MCF 10A (cell line): ENCODE measurements around the gene CSK. TPM values are rescaled to one million over a fixed set of nuclear protein-coding genes. Genes with fewer than 3 reads are reported as not detected.

Experiments
- BruUV-seq: library from RNA; stranded (reverse); fragments of 400-500 nt; replicated peaks from 2 replicates; lab custom pipeline; 2021; lab: Mats Ljungman, UMichigan
- CTCF ChIA-PET: fragments of 300-600 bp; sonication (Branson Sonifier 250); formaldehyde crosslinking; extraction: SDS; loops from one replicate; lab custom pipeline; 2021; ENCODE audit warnings: antibody characterized with exemption, inconsistent platforms; lab: Yijun Ruan, JAX
- POLR2A ChIA-PET: fragments of 300-600, 350-650 bp; sonication (Branson Sonifier 250); formaldehyde crosslinking; extraction: SDS; loops from one replicate; lab custom pipeline; 2020; ENCODE audit warnings: antibody characterized with exemption, inconsistent platforms; lab: Yijun Ruan, JAX
- DNase-seq: peaks from one replicate; pipeline ENCODE4 v3.0.0-alpha.2; 2018; ENCODE audit not compliant: unreplicated experiment
- H3K27ac Mint-ChIP-seq: one replicate; pipeline ENCODE4 v1.8.0; 2022; ENCODE audit warnings: mild to moderate bottlenecking, low read depth, mixed read lengths; ENCODE audit not compliant: unreplicated experiment
- H3K27me3 Mint-ChIP-seq: one replicate; pipeline ENCODE4 v1.8.0; 2022; ENCODE audit warnings: mixed read lengths; ENCODE audit not compliant: insufficient read depth, unreplicated experiment
- H3K36me3 Mint-ChIP-seq: one replicate; pipeline ENCODE4 v1.8.0; 2022; ENCODE audit warnings: mild to moderate bottlenecking, moderate library complexity, mixed read lengths; ENCODE audit not compliant: insufficient read depth, unreplicated experiment
- H3K4me1 Mint-ChIP-seq: one replicate; pipeline ENCODE4 v1.8.0; 2022; ENCODE audit warnings: mixed read lengths; ENCODE audit not compliant: insufficient read depth, unreplicated experiment
- H3K4me3 Mint-ChIP-seq: one replicate; pipeline ENCODE4 v1.8.0; 2022; ENCODE audit warnings: mild to moderate bottlenecking, moderate library complexity, mixed read lengths; ENCODE audit not compliant: unreplicated experiment
- H3K9me3 Mint-ChIP-seq: one replicate; pipeline ENCODE4 v1.8.0; 2022; ENCODE audit warnings: mixed read lengths; ENCODE audit not compliant: unreplicated experiment
- CTCF ChIP-seq: fragments of 200-600 bp; IDR thresholded peaks from one replicate; pipeline ENCODE4 v1.8.0; 2022; ENCODE audit warnings: antibody characterized with exemption, mild to moderate bottlenecking; ENCODE audit not compliant: unreplicated experiment
- intact Hi-C: fragments of 100-400 bp; cut with micrococcal nuclease; formaldehyde crosslinking; loops from 2 replicates; pipeline ENCODE4 v1.14.1; 2022
- total RNA-seq: library from RNA; stranded (reverse); gene quantifications from 2 replicates; pipeline ENCODE4 v1.2.3, GENCODE V29; 2022

The CSK gene
- total RNA-seq, 1 experiment from 2014 or later = 65.3 TPM

- intact Hi-C loops = no loop called here
- H3K27ac Mint-ChIP-seq = no peak overlapping the region
- H3K36me3 Mint-ChIP-seq = no peaks in the 10 kb centered on the region
- no TSS peak for BruUV-seq
- CTCF ChIA-PET = interaction anchor here (0.5 to 1.1 kb wide), 3 partner anchors 17 to 75 kb away, joined by 3 to 4 read pairs (median 4); partner anchors contain the start of gene ULK3
- H3K27me3 Mint-ChIP-seq = peaks cover 35% of the 10 kb centered on the region
- no peak for DNase-seq
- no peaks in the 10 kb centered on the region for H3K9me3 Mint-ChIP-seq
- no peak overlapping the region for H3K4me3 Mint-ChIP-seq
- no peaks in the 10 kb centered on the region for H3K4me1 Mint-ChIP-seq
- POLR2A ChIA-PET = no interaction called here
- no peak for TF ChIP-seq CTCF
Measured at GRCh38 chr15:74825866-74826265, 44.0 kb downstream of the CSK start.

GRCh38 chr15:74826364-74826819, 44.5 kb downstream of the CSK start, which contains the start of gene CPLX3:
CPLX3 (plus strand) TSS chr15:74826627; CDS start chr15:74826704, 77 bp downstream.
- TF ChIP-seq CTCF = no peak
- H3K9me3 Mint-ChIP-seq = no peaks in the 10 kb centered on the region

GRCh38 chr15:74826921-74827320, 45.0 kb downstream of the CSK start:
- DNase-seq = no peak
- ChIA-PET CTCF (interaction anchor here (0.8 to 1.0 kb wide), 2 partner anchors 55 to 193 kb away, joined by 3 read pairs; no protein-coding TSS in a partner anchor), POLR2A (no interaction called here)
- BruUV-seq = no TSS peak
- no peaks in the 10 kb centered on the region for H3K9me3 Mint-ChIP-seq
- intact Hi-C loops = no loop called here
- H3K4me1 Mint-ChIP-seq = no peaks in the 10 kb centered on the region
- H3K36me3 Mint-ChIP-seq = no peaks in the 10 kb centered on the region
- no peak overlapping the region for H3K27ac Mint-ChIP-seq
- TF ChIP-seq CTCF = no peak
- H3K27me3 Mint-ChIP-seq = peaks cover 35% of the 10 kb centered on the region
- no peak overlapping the region for H3K4me3 Mint-ChIP-seq

More at GRCh38 chr15:74826364-74826819, 44.5 kb downstream of the CSK start, which contains the start of gene CPLX3:
- Mint-ChIP-seq H3K36me3 (no peaks in the 10 kb centered on the region), H3K27ac (no peak within 1 kb of the TSS), H3K4me3 (no peak within 1 kb of the TSS), H3K27me3 (peaks cover 35% of the 10 kb centered on the region), H3K4me1 (no peaks in the 10 kb centered on the region)
- CTCF ChIA-PET = interaction anchor here (0.7 to 1.1 kb wide), 3 partner anchors 16 to 193 kb away, joined by 3 to 4 read pairs (median 3); partner anchors contain the start of gene ULK3
- intact Hi-C loops = no loop called here
- no peak for DNase-seq
- BruUV-seq = no TSS peak
- POLR2A ChIA-PET = no interaction called here

GRCh38 chr15:74827614-74828013, 45.7 kb downstream of the CSK start:
- Mint-ChIP-seq H3K9me3 (no peaks in the 10 kb centered on the region), H3K4me1 (no peaks in the 10 kb centered on the region), H3K27ac (no peak overlapping the region), H3K4me3 (no peak overlapping the region), H3K27me3 (peaks cover 35% of the 10 kb centered on the region), H3K36me3 (no peaks in the 10 kb centered on the region)
- POLR2A ChIA-PET = no interaction called here
- DNase-seq = no peak
- no peak for TF ChIP-seq CTCF
- CTCF ChIA-PET = interaction anchor here (1.0 to 1.7 kb wide), 2 partner anchors 47 to 55 kb away, joined by 3 to 7 read pairs; no protein-coding TSS in a partner anchor
- intact Hi-C loops = no loop called here
- no TSS peak for BruUV-seq
